ENCODE measurements around the gene INSIG1.

The INSIG1 gene

DNA sequence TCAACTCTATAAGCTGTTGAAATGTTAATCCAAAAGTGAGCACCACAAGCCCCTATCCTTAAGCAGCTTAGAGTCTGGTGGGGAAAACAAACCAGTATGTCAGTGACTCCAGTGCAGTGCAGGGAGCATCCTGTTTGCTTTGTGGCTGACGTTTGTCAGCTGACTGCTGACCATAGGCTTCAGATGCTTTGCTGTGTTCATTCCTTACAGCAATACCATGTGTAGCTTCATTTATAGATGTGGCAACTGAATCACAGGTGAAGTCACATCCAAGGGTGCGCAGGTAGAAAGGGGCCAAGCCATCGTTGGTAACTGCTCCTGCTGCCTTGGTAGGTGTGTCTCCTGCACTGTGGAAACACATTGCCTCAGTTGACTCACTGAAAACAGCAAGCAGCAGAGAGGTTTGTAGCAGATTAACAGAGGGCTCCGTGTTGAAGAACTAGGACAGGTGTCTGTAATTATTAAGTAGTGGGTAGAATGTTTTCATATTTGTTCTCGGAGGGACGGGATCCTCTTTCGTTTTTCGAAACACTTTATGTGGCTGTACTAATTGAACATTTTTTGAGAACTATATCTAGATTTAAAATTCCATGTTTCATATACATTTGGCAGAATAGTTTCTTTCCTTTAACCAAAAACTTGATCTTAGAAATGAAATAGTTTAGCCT lies 2.0 kb downstream of the INSIG1 start:
- peak overlapping the region; percentile 73 for H3K4me3 ChIP-seq (ENCODE audit: low read depth, low read length)
- no peak for DNase-seq (ENCODE audit: low read depth, low spot score)
- TF ChIP-seq, protein P1, sequence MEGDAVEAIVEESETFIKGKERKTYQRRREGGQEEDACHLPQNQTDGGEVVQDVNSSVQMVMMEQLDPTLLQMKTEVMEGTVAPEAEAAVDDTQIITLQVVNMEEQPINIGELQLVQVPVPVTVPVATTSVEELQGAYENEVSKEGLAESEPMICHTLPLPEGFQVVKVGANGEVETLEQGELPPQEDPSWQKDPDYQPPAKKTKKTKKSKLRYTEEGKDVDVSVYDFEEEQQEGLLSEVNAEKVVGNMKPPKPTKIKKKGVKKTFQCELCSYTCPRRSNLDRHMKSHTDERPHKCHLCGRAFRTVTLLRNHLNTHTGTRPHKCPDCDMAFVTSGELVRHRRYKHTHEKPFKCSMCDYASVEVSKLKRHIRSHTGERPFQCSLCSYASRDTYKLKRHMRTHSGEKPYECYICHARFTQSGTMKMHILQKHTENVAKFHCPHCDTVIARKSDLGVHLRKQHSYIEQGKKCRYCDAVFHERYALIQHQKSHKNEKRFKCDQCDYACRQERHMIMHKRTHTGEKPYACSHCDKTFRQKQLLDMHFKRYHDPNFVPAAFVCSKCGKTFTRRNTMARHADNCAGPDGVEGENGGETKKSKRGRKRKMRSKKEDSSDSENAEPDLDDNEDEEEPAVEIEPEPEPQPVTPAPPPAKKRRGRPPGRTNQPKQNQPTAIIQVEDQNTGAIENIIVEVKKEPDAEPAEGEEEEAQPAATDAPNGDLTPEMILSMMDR (IDR thresholded peaks at IDR 0.05; ENCODE audit: insufficient read depth, low read length, missing control alignments), result no peak
- ChIA-PET CTCF (interaction anchor here (1.1 to 4.5 kb wide), 5 partner anchors 45 to 372 kb away, joined by 3 to 45 read pairs (median 6); no protein-coding TSS in a partner anchor), POLR2A (interaction anchor here (1.3 to 3.5 kb wide), 2 partner anchors 94 to 297 kb away, joined by 3 to 26 read pairs; partner anchors contain the start of gene PAXIP1)

GRCh38 chr7:155300641-155301452 lies 3.2 kb downstream of the INSIG1 start:
- TF ChIP-seq, protein P1 (IDR thresholded peaks at IDR 0.05; ENCODE audit: insufficient read depth, low read length, missing control alignments), result no peak
- ChIA-PET CTCF (interaction anchor here (0.7 to 6.3 kb wide), 2 partner anchors 44 to 111 kb away, joined by 4 to 32 read pairs; no protein-coding TSS in a partner anchor), POLR2A (no interaction called here)
- peak overlapping the region; percentile 15 for H3K4me3 ChIP-seq (ENCODE audit: low read depth, low read length)
- no peak for DNase-seq (ENCODE audit: low read depth, low spot score)

GRCh38 chr7:155303039-155303593 lies 5.4 kb downstream of the INSIG1 start:
- DNase-seq (ENCODE audit: low read depth, low spot score), result no peak
- TF ChIP-seq, protein P1 (IDR thresholded peaks at IDR 0.05; ENCODE audit: insufficient read depth, low read length, missing control alignments), result no peak
- H3K4me3 ChIP-seq (ENCODE audit: low read depth, low read length), result no peak overlapping the region
- ChIA-PET POLR2A (no interaction called here), CTCF (interaction anchor here (0.8 to 6.3 kb wide), 5 partner anchors 9 to 113 kb away, joined by 3 to 32 read pairs (median 3); no protein-coding TSS in a partner anchor)

DNA sequence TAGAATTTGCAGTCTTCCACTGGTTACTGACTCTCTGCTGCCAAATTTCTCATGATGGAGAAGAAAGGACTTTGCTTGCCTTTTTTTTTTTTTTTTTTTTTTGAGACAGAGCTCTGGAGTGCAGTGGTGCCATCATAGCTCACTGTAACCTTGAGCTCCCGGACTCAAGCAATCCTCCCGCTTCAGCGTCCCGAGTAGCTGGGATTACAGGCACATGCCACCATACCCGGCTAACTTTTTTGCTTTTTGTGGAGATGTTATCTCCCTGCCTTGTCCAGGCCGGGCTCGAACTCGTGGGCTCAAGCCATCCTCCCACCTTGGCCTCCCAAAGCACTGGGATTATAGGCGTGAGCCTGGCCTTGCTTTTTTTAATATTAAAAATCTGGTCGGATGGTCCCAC lies 6.2 kb downstream of the INSIG1 start:
- TF ChIP-seq, protein P1 (IDR thresholded peaks at IDR 0.05; ENCODE audit: insufficient read depth, low read length, missing control alignments), result no peak
- POLR2A ChIA-PET, result no interaction called here
- CTCF ChIA-PET, result interaction anchor here (0.6 to 6.3 kb wide), 5 partner anchors 9 to 377 kb away, joined by 3 to 32 read pairs (median 3); no protein-coding TSS in a partner anchor

DNA sequence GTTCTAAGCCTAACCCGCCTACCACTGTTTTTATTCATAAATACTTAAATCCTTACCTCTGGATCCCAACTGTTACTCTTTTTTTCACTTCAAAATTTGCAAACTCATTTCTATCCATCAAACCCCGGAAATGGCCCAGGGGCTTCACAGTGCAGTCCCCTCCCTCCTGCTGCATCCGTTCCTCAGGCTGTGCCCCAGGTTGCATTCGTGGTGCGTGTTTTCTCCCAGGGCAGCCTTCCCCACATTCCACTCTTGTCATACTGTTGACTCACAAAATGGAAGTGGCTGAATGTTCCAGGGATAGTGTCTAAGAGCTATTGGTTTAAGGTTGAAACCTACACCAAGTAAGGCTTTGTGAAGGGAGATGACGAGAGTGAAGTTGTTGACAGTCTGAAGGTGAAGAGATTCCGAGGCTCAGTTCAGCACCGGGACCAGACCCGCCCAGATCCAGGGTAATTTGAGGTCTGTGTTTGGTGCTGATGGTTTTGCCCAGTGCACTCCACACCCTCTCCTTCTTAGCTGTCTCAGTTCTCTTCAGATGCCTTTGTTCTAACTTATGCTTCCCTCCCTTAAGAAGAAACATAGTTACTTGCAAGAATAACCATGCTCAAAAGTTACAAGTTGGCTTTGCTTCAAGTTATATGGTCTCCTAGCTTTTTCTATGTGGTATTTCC lies 7.7 kb downstream of the INSIG1 start:
- POLR2A ChIA-PET, result no interaction called here
- no peak overlapping the region for H3K4me3 ChIP-seq (ENCODE audit: low read depth, low read length)
- CTCF ChIA-PET, result interaction anchor here (0.9 to 6.3 kb wide), 2 partner anchors 40 to 115 kb away, joined by 3 to 32 read pairs; no protein-coding TSS in a partner anchor
- TF ChIP-seq, protein P1 (IDR thresholded peaks at IDR 0.05; ENCODE audit: insufficient read depth, low read length, missing control alignments), result no peak
- DNase-seq (ENCODE audit: low read depth, low spot score), result no peak

More for the DNA sequence above, 6.2 kb downstream of the INSIG1 start:
- H3K4me3 ChIP-seq (ENCODE audit: low read depth, low read length), result no peak overlapping the region
- DNase-seq (ENCODE audit: low read depth, low spot score), result no peak

Data from AG04449 (cell line).